Astrocyte (in vitro differentiated cells and primary cell): ENCODE measurements around the gene C1QTNF12. TPM values are rescaled to one million over a fixed set of nuclear protein-coding genes. Genes with fewer than 3 reads are reported as not detected.

ENCODE experiments used
- DNase-seq: peaks from one replicate; pipeline ENCODE4 v3.0.0-alpha.2; 2010; ENCODE audit warnings: low read depth
- FAIRE-seq: peaks from 2 replicates; lab custom pipeline; 2011; peaks lifted over from hg19 to GRCh38; lab: Jason Lieb, UNC
- H2AFZ ChIP-seq: 2 replicates; pipeline ENCODE4 v1.6.0; 2012; ENCODE audit warnings: low read depth, low read length, inconsistent platforms
- H3K27ac ChIP-seq: 2 replicates; pipeline ENCODE4 v1.5.1; 2011; ENCODE audit warnings: low read depth, low read length, inconsistent platforms
- H3K27me3 ChIP-seq: 2 replicates; pipeline ENCODE4 v1.6.0; 2011; ENCODE audit warnings: low read length, inconsistent platforms; ENCODE audit not compliant: insufficient read depth
- H3K36me3 ChIP-seq: 2 replicates; pipeline ENCODE4 v1.5.1; 2011; ENCODE audit warnings: low read length, inconsistent platforms; ENCODE audit not compliant: insufficient read depth
- H3K4me1 ChIP-seq: 2 replicates; pipeline ENCODE4 v1.5.1; 2011; ENCODE audit warnings: low read length, inconsistent platforms; ENCODE audit not compliant: insufficient read depth
- H3K4me2 ChIP-seq: 2 replicates; pipeline ENCODE4 v1.6.0; 2012; ENCODE audit warnings: low read length, inconsistent platforms
- H3K4me3 ChIP-seq: 2 replicates; pipeline ENCODE4 v1.5.1; 2011; ENCODE audit warnings: low read depth, mild to moderate bottlenecking, low read length, inconsistent platforms; ENCODE audit not compliant: insufficient read depth
- H3K79me2 ChIP-seq: 2 replicates; pipeline ENCODE4 v1.6.0; 2012; ENCODE audit warnings: mild to moderate bottlenecking, low read length, inconsistent platforms; ENCODE audit not compliant: insufficient read depth
- H3K9ac ChIP-seq: 2 replicates; pipeline ENCODE4 v1.6.0; 2012; ENCODE audit warnings: mild to moderate bottlenecking, low read length, inconsistent platforms
- H3K9me3 ChIP-seq: 2 replicates; pipeline ENCODE4 v1.5.1; 2012; ENCODE audit warnings: low read depth, mild to moderate bottlenecking, low read length, inconsistent platforms; ENCODE audit not compliant: insufficient read depth
- H4K20me1 ChIP-seq: 2 replicates; pipeline ENCODE4 v1.6.0; 2012; ENCODE audit warnings: low read length, inconsistent platforms; ENCODE audit not compliant: insufficient read depth
- H3K27ac Mint-ChIP-seq: one replicate; pipeline ENCODE4 v1.8.0; 2021; ENCODE audit warnings: mild to moderate bottlenecking, mixed read lengths; ENCODE audit not compliant: unreplicated experiment
- H3K27me3 Mint-ChIP-seq: one replicate; pipeline ENCODE4 v1.8.0; 2021; ENCODE audit warnings: low read depth, mixed read lengths; ENCODE audit not compliant: unreplicated experiment
- H3K36me3 Mint-ChIP-seq: one replicate; pipeline ENCODE4 v1.8.0; 2021; ENCODE audit warnings: low read depth, mixed read lengths; ENCODE audit not compliant: unreplicated experiment
- H3K4me1 Mint-ChIP-seq: one replicate; pipeline ENCODE4 v1.8.0; 2021; ENCODE audit warnings: low read depth, mixed read lengths; ENCODE audit not compliant: unreplicated experiment
- H3K4me3 Mint-ChIP-seq: one replicate; pipeline ENCODE4 v1.8.0; 2021; ENCODE audit warnings: mild to moderate bottlenecking, moderate library complexity, mixed read lengths; ENCODE audit not compliant: unreplicated experiment
- H3K9me3 Mint-ChIP-seq: one replicate; pipeline ENCODE4 v1.8.0; 2021; ENCODE audit warnings: mild to moderate bottlenecking, mixed read lengths; ENCODE audit not compliant: unreplicated experiment
- EZH2 ChIP-seq: IDR thresholded peaks from 2 replicates; pipeline ENCODE4 v1.6.1; 2012; ENCODE audit warnings: mild to moderate bottlenecking, low read length, inconsistent platforms; ENCODE audit not compliant: insufficient read depth
- total RNA-seq: library from RNA; stranded (reverse); gene quantifications from 2 replicates; pipeline ENCODE4 v1.2.1, GENCODE V29; 2021
- TF ChIP-seq, protein P1 (sequence below): IDR thresholded peaks from 2 replicates; pipeline ENCODE4 v1.5.1; 2011; ENCODE audit warnings: low read depth, mild to moderate bottlenecking, inconsistent platforms, low read length, moderate library complexity; ENCODE audit not compliant: insufficient read depth

The C1QTNF12 gene
- total RNA-seq, 1 donor from 2014 or later = 3.9 TPM

- no peaks in the 10 kb centered on the region for H3K36me3 ChIP-seq
- Mint-ChIP-seq H3K27me3 (no peaks in the 10 kb centered on the region), H3K4me3 (no peak overlapping the region), H3K27ac (no peak overlapping the region), H3K4me1 (peaks cover 6% of the 10 kb centered on the region), H3K36me3 (no peaks in the 10 kb centered on the region), H3K9me3 (peaks cover 2% of the 10 kb centered on the region)
- TF ChIP-seq, protein P1, sequence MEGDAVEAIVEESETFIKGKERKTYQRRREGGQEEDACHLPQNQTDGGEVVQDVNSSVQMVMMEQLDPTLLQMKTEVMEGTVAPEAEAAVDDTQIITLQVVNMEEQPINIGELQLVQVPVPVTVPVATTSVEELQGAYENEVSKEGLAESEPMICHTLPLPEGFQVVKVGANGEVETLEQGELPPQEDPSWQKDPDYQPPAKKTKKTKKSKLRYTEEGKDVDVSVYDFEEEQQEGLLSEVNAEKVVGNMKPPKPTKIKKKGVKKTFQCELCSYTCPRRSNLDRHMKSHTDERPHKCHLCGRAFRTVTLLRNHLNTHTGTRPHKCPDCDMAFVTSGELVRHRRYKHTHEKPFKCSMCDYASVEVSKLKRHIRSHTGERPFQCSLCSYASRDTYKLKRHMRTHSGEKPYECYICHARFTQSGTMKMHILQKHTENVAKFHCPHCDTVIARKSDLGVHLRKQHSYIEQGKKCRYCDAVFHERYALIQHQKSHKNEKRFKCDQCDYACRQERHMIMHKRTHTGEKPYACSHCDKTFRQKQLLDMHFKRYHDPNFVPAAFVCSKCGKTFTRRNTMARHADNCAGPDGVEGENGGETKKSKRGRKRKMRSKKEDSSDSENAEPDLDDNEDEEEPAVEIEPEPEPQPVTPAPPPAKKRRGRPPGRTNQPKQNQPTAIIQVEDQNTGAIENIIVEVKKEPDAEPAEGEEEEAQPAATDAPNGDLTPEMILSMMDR = no peak
- TF ChIP-seq EZH2 = no peak
- H3K9ac ChIP-seq = no peak overlapping the region
- DNase-seq (no peak), FAIRE-seq (no peak)
- H3K27me3 ChIP-seq = no peaks in the 10 kb centered on the region
- no peak overlapping the region for H3K4me2 ChIP-seq
- H3K4me1 ChIP-seq = no peaks in the 10 kb centered on the region
- no peak overlapping the region for H2AFZ ChIP-seq
- H3K4me3 ChIP-seq = no peak overlapping the region
- H4K20me1 ChIP-seq = peaks cover 17% of the 10 kb centered on the region
- no peak overlapping the region for H3K27ac ChIP-seq
- peaks cover 2% of the 10 kb centered on the region for H3K9me3 ChIP-seq
- H3K79me2 ChIP-seq = peaks cover 18% of the 10 kb centered on the region
These were observed 8.4 kb downstream of the C1QTNF12 start for GRCh38 chr1:1237874-1238701.

- no peak overlapping the region for H3K27ac ChIP-seq
- H3K27me3 ChIP-seq = no peaks in the 10 kb centered on the region
- peaks cover 6% of the 10 kb centered on the region for H3K4me1 Mint-ChIP-seq
- no peak overlapping the region for H3K27ac Mint-ChIP-seq
- peaks cover 9% of the 10 kb centered on the region for H3K9me3 ChIP-seq
- H3K79me2 ChIP-seq = peaks cover 26% of the 10 kb centered on the region
- H2AFZ ChIP-seq = no peak overlapping the region
- H3K4me3 ChIP-seq = no peak overlapping the region
- no peaks in the 10 kb centered on the region for H3K27me3 Mint-ChIP-seq
- H3K9ac ChIP-seq = no peak overlapping the region
- FAIRE-seq (no peak), DNase-seq (no peak)
- H3K36me3 Mint-ChIP-seq = no peaks in the 10 kb centered on the region
- H3K4me3 Mint-ChIP-seq = no peak overlapping the region
- H4K20me1 ChIP-seq = peaks cover 17% of the 10 kb centered on the region
- TF ChIP-seq, protein P1 = no peak
- no peak for TF ChIP-seq EZH2
- no peak overlapping the region for H3K4me2 ChIP-seq
- no peaks in the 10 kb centered on the region for H3K4me1 ChIP-seq
- H3K36me3 ChIP-seq = no peaks in the 10 kb centered on the region
- H3K9me3 Mint-ChIP-seq = peaks cover 2% of the 10 kb centered on the region
These were observed 9.3 kb downstream of the C1QTNF12 start for GRCh38 chr1:1236945-1237873.
